ENCODE measurements around the gene TBL2. TPM values are rescaled to one million over a fixed set of nuclear protein-coding genes. Genes with fewer than 3 reads are reported as not detected.
"Not testable (repeated sequence)": the region's sequence is repeated elsewhere in the genome, so short reads cannot be mapped to it uniquely, and the experiment has no call there.

The TBL2 gene
- total RNA-seq, 1 experiment from 2014 or later, result 60.1 TPM

- Histone ChIP-seq H3K36me3 (ENCODE audit: control insufficient read depth, insufficient read depth, low read length) (no peaks in the 10 kb centered on the region), H3K27me3 (ENCODE audit: control insufficient read depth, insufficient read depth, low read length) (no peaks in the 10 kb centered on the region), H3K27ac (ENCODE audit: low read length) (no peak overlapping the region), H3K9me3 (ENCODE audit: control insufficient read depth, insufficient read depth, low read depth, low read length) (no peaks in the 10 kb centered on the region), H3K4me3 (ENCODE audit: low read depth in 2 of 2, low read length in 2 of 2) (no peak overlapping the region), H3K4me1 (ENCODE audit: control insufficient read depth, insufficient read depth, low read length) (peaks cover 10% of the 10 kb centered on the region)
- intact Hi-C loops (cut with micrococcal nuclease; ENCODE audit: unreplicated experiment) (no loop called here), in situ Hi-C loops (cut with HindIII; ENCODE audit: low pct_unique_long_range_greater_than_20kb, low sequenced_read_pairs) (no loop called here)
- ATAC-seq (no peak), DNase-seq (ENCODE audit: low read depth, low spot score) (no peak)
- BruUV-seq (replicated peaks), result no TSS peak
- ChIA-PET CTCF (interaction anchor here (0.9 kb wide), 1 partner anchor 115 kb away, joined by 4 read pairs; no protein-coding TSS in a partner anchor), POLR2A (interaction anchor here (0.6 kb wide), 1 partner anchor 19 kb away, joined by 4 read pairs; no protein-coding TSS in a partner anchor)
- TF ChIP-seq POLR2AphosphoS5 (IDR thresholded peaks at IDR 0.05; ENCODE audit: low read depth, low read length), result no peak
- no peak for TF ChIP-seq TCF7L2 (IDR thresholded peaks at IDR 0.05; ENCODE audit: low read depth, low read length)
- TF ChIP-seq CTCF (IDR thresholded peaks at IDR 0.05), result no peak
- TF ChIP-seq REST (IDR thresholded peaks at IDR 0.05; ENCODE audit: insufficient read depth in 1 of 2, low read depth in 2 of 2, low read length in 1 of 2), result no peak
- no peak for TF ChIP-seq SIN3A (IDR thresholded peaks at IDR 0.05; ENCODE audit: borderline replicate concordance, insufficient read depth, low read depth, low read length)
Observed at GRCh38 chr7:73610105-73610504, 31.7 kb upstream of the TBL2 start.

- DNase-seq (ENCODE audit: low read depth, low spot score); H3K27ac ChIP-seq (ENCODE audit: low read length); ATAC-seq; in situ Hi-C loops (cut with HindIII; ENCODE audit: low pct_unique_long_range_greater_than_20kb, low sequenced_read_pairs); H3K9me3 ChIP-seq (ENCODE audit: control insufficient read depth, insufficient read depth, low read depth, low read length); H3K4me1 ChIP-seq (ENCODE audit: control insufficient read depth, insufficient read depth, low read length); H3K27me3 ChIP-seq (ENCODE audit: control insufficient read depth, insufficient read depth, low read length); H3K36me3 ChIP-seq (ENCODE audit: control insufficient read depth, insufficient read depth, low read length); H3K4me3 ChIP-seq (ENCODE audit: low read depth in 2 of 2, low read length in 2 of 2); BruUV-seq (replicated peaks): not testable (repeated sequence)
- CTCF ChIA-PET, result interaction anchor here (0.6 to 1.4 kb wide), 4 partner anchors 41 to 156 kb away, joined by 3 to 11 read pairs (median 8); no protein-coding TSS in a partner anchor
- intact Hi-C loops (cut with micrococcal nuclease; ENCODE audit: unreplicated experiment), result loop anchor here (5.0 kb wide), 2 partner anchors 60 to 120 kb away; partner anchors contain the start of gene VPS37D
- POLR2A ChIA-PET, result interaction anchor here (0.7 kb wide), 1 partner anchor 295 kb away, joined by 11 read pairs; no protein-coding TSS in a partner anchor
Observed at GRCh38 chr7:73607692-73607983, 29.3 kb upstream of the TBL2 start.
